Fibroblast of pulmonary artery (primary cell): ENCODE results near the gene CHN1.

ENCODE experiments used
- DNase-seq: peaks from one replicate; pipeline ENCODE4 v3.0.0-alpha.2; 2010; ENCODE audit warnings: low read depth
- H3K4me3 ChIP-seq: replicated peaks from 2 replicates; pipeline ENCODE4 v1.5.1; 2011; ENCODE audit warnings: low read depth, mild to moderate bottlenecking, control low read depth, low read length, moderate library complexity
- CTCF ChIP-seq: IDR thresholded peaks from 2 replicates; pipeline ENCODE4 v1.5.1; 2011; ENCODE audit warnings: mild to moderate bottlenecking, control low read depth, low read length, inconsistent platforms; ENCODE audit errors: missing control alignments

The CHN1 gene

GRCh38 chr2:174842496-174842895, 162.7 kb downstream of the CHN1 start:
- DNase-seq = no peak
- no peak for TF ChIP-seq CTCF
- H3K4me3 ChIP-seq = no peak overlapping the region

GRCh38 chr2:174841936-174842335, 163.2 kb downstream of the CHN1 start:
- TF ChIP-seq CTCF = no peak
- no peak overlapping the region for H3K4me3 ChIP-seq
- DNase-seq = no peak

GRCh38 chr2:174841350-174841749, 163.8 kb downstream of the CHN1 start:
- no peak for TF ChIP-seq CTCF
- no peak for DNase-seq
- H3K4me3 ChIP-seq = no peak overlapping the region

- TF ChIP-seq CTCF = no peak
- no peak overlapping the region for H3K4me3 ChIP-seq
- peak; percentile 57 for DNase-seq
These were observed 164.7 kb downstream of the CHN1 start for GRCh38 chr2:174840436-174840835.

GRCh38 chr2:174839662-174840061, 165.5 kb downstream of the CHN1 start:
- no peak for TF ChIP-seq CTCF
- DNase-seq = no peak
- no peak overlapping the region for H3K4me3 ChIP-seq

- no peak for TF ChIP-seq CTCF
- no peak overlapping the region for H3K4me3 ChIP-seq
- no peak for DNase-seq
These were observed 168.2 kb downstream of the CHN1 start for GRCh38 chr2:174836995-174837390.

GRCh38 chr2:174836377-174836994, 168.7 kb downstream of the CHN1 start:
- peak; percentile 95 for DNase-seq
- TF ChIP-seq CTCF = no peak
- H3K4me3 ChIP-seq = no peak overlapping the region
